Measurements from ENCODE around the gene ZCCHC8.
"Not testable (repeated sequence)": the region's sequence is repeated elsewhere in the genome, so short reads cannot be mapped to it uniquely, and the experiment has no call there.

ZCCHC8 gene

GRCh38 chr12:122520676-122521075, 19.9 kb upstream of the ZCCHC8 start:
- peaks cover 98% of the 10 kb centered on the region for H3K36me3 ChIP-seq (replicated peaks)
- no peak for DNase-seq (ENCODE audit: low spot score in 2 of 2)
- in situ Hi-C loops (cut with MboI; ENCODE audit: low sequenced_read_pairs) = loop anchor here (25.0 kb wide), 3 partner anchors 242 to 1092 kb away; partner anchors contain the start of genes CCDC62, DDX55 and DENR

GRCh38 chr12:122519418-122519817, 18.7 kb upstream of the ZCCHC8 start:
- Histone ChIP-seq H3K9me3 (no peaks in the 10 kb centered on the region), H3K36me3 (replicated peaks) (peaks cover 100% of the 10 kb centered on the region), H3K4me3 (no peak overlapping the region), H3K4me1 (peaks cover 12% of the 10 kb centered on the region), H3K27me3 (ENCODE audit: low read depth) (no peaks in the 10 kb centered on the region)
- in situ Hi-C loops (cut with MboI; ENCODE audit: low sequenced_read_pairs) = loop anchor here (25.0 kb wide), 3 partner anchors 243 to 1093 kb away; partner anchors contain the start of genes CCDC62, DDX55 and DENR
- DNase-seq (ENCODE audit: low spot score in 2 of 2) = no peak

More at GRCh38 chr12:122520676-122521075, 19.9 kb upstream of the ZCCHC8 start:
- Histone ChIP-seq H3K27me3 (ENCODE audit: low read depth) (no peaks in the 10 kb centered on the region), H3K4me3 (no peak overlapping the region), H3K4me1 (peaks cover 12% of the 10 kb centered on the region), H3K9me3 (no peaks in the 10 kb centered on the region)

- no peak overlapping the region for H3K4me3 ChIP-seq
- no peak for DNase-seq (ENCODE audit: low spot score in 2 of 2)
- peaks cover 10% of the 10 kb centered on the region for H3K4me1 ChIP-seq
- in situ Hi-C loops (cut with MboI; ENCODE audit: low sequenced_read_pairs) = loop anchor here (25.0 kb wide), 3 partner anchors 243 to 1093 kb away; partner anchors contain the start of genes CCDC62, DDX55 and DENR
- H3K9me3 ChIP-seq = no peaks in the 10 kb centered on the region
- H3K27me3 ChIP-seq (ENCODE audit: low read depth) = no peaks in the 10 kb centered on the region
- peaks cover 100% of the 10 kb centered on the region for H3K36me3 ChIP-seq (replicated peaks)
Observed at GRCh38 chr12:122518908-122519307, 18.2 kb upstream of the ZCCHC8 start.

- in situ Hi-C loops (cut with MboI; ENCODE audit: low sequenced_read_pairs) = loop anchor here (25.0 kb wide), 3 partner anchors 244 to 1094 kb away; partner anchors contain the start of genes CCDC62, DDX55 and DENR
- H3K9me3 ChIP-seq = no peaks in the 10 kb centered on the region
- H3K27me3 ChIP-seq (ENCODE audit: low read depth) = no peaks in the 10 kb centered on the region
- no peak for DNase-seq (ENCODE audit: low spot score in 2 of 2)
- H3K36me3 ChIP-seq (replicated peaks) = peaks cover 99% of the 10 kb centered on the region
- no peak overlapping the region for H3K4me3 ChIP-seq
- H3K4me1 ChIP-seq = no peaks in the 10 kb centered on the region
Observed at GRCh38 chr12:122517877-122518276, 17.1 kb upstream of the ZCCHC8 start.

GRCh38 chr12:122516544-122517361, 16.0 kb upstream of the ZCCHC8 start:
- no peaks in the 10 kb centered on the region for H3K4me1 ChIP-seq
- in situ Hi-C loops (cut with MboI; ENCODE audit: low sequenced_read_pairs) = loop anchor here (25.0 kb wide), 3 partner anchors 246 to 1096 kb away; partner anchors contain the start of genes CCDC62, DDX55 and DENR
- H3K4me3 ChIP-seq = no peak overlapping the region
- H3K36me3 ChIP-seq (replicated peaks) = peaks cover 99% of the 10 kb centered on the region
- H3K9me3 ChIP-seq = no peaks in the 10 kb centered on the region
- DNase-seq (ENCODE audit: low spot score in 2 of 2) = no peak
- no peaks in the 10 kb centered on the region for H3K27me3 ChIP-seq (ENCODE audit: low read depth)

GRCh38 chr12:122515275-122515674, 14.5 kb upstream of the ZCCHC8 start:
- DNase-seq (ENCODE audit: low spot score in 2 of 2) = no peak
- in situ Hi-C loops (cut with MboI; ENCODE audit: low sequenced_read_pairs) = loop anchor here (25.0 kb wide), 3 partner anchors 247 to 1097 kb away; partner anchors contain the start of genes CCDC62, DDX55 and DENR
- Histone ChIP-seq H3K4me3 (no peak overlapping the region), H3K9me3 (no peaks in the 10 kb centered on the region), H3K4me1 (no peaks in the 10 kb centered on the region), H3K27me3 (ENCODE audit: low read depth) (no peaks in the 10 kb centered on the region), H3K36me3 (replicated peaks) (peaks cover 99% of the 10 kb centered on the region)

GRCh38 chr12:122513660-122514059, 12.9 kb upstream of the ZCCHC8 start:
- peaks cover 99% of the 10 kb centered on the region for H3K36me3 ChIP-seq (replicated peaks)
- in situ Hi-C loops (cut with MboI; ENCODE audit: low sequenced_read_pairs) = loop anchor here (25.0 kb wide), 3 partner anchors 249 to 1099 kb away; partner anchors contain the start of genes CCDC62, DDX55 and DENR
- H3K27me3 ChIP-seq (ENCODE audit: low read depth) = no peaks in the 10 kb centered on the region
- H3K9me3 ChIP-seq = no peaks in the 10 kb centered on the region
- DNase-seq (ENCODE audit: low spot score in 2 of 2) = no peak
- H3K4me3 ChIP-seq = no peak overlapping the region
- no peaks in the 10 kb centered on the region for H3K4me1 ChIP-seq

GRCh38 chr12:122513028-122513427, 12.3 kb upstream of the ZCCHC8 start:
- not testable (repeated sequence) for H3K4me1 ChIP-seq; DNase-seq (ENCODE audit: low spot score in 2 of 2); H3K9me3 ChIP-seq; H3K27me3 ChIP-seq (ENCODE audit: low read depth); H3K4me3 ChIP-seq
- H3K36me3 ChIP-seq (replicated peaks) = peaks cover 99% of the 10 kb centered on the region
- in situ Hi-C loops (cut with MboI; ENCODE audit: low sequenced_read_pairs) = loop anchor here (25.0 kb wide), 3 partner anchors 249 to 1099 kb away; partner anchors contain the start of genes CCDC62, DDX55 and DENR

GRCh38 chr12:122508163-122508562, 7.4 kb upstream of the ZCCHC8 start:
- Histone ChIP-seq H3K27me3 (ENCODE audit: low read depth) (no peaks in the 10 kb centered on the region), H3K36me3 (replicated peaks) (peaks cover 97% of the 10 kb centered on the region)
- in situ Hi-C loops (cut with MboI; ENCODE audit: low sequenced_read_pairs) = loop anchor here (25.0 kb wide), 3 partner anchors 254 to 1104 kb away; partner anchors contain the start of genes CCDC62, DDX55 and DENR

GRCh38 chr12:122506393-122506938, 5.7 kb upstream of the ZCCHC8 start:
- in situ Hi-C loops (cut with MboI; ENCODE audit: low sequenced_read_pairs) = loop anchor here (25.0 kb wide), 3 partner anchors 256 to 1106 kb away; partner anchors contain the start of genes CCDC62, DDX55 and DENR
- Histone ChIP-seq H3K4me1 (peaks cover 4% of the 10 kb centered on the region), H3K9me3 (no peaks in the 10 kb centered on the region), H3K27me3 (ENCODE audit: low read depth) (no peaks in the 10 kb centered on the region), H3K4me3 (no peak overlapping the region), H3K36me3 (replicated peaks) (peaks cover 82% of the 10 kb centered on the region)
- no peak for DNase-seq (ENCODE audit: low spot score in 2 of 2)

More at GRCh38 chr12:122508163-122508562, 7.4 kb upstream of the ZCCHC8 start:
- no peaks in the 10 kb centered on the region for H3K4me1 ChIP-seq
- no peak for DNase-seq (ENCODE audit: low spot score in 2 of 2)
- no peak overlapping the region for H3K4me3 ChIP-seq
- no peaks in the 10 kb centered on the region for H3K9me3 ChIP-seq

- peaks cover 72% of the 10 kb centered on the region for H3K36me3 ChIP-seq (replicated peaks)
- H3K4me3 ChIP-seq = no peak overlapping the region
- no peaks in the 10 kb centered on the region for H3K9me3 ChIP-seq
- H3K27me3 ChIP-seq (ENCODE audit: low read depth) = no peaks in the 10 kb centered on the region
- peaks cover 8% of the 10 kb centered on the region for H3K4me1 ChIP-seq
- no peak for DNase-seq (ENCODE audit: low spot score in 2 of 2)
- in situ Hi-C loops (cut with MboI; ENCODE audit: low sequenced_read_pairs) = loop anchor here (25.0 kb wide), 3 partner anchors 257 to 1107 kb away; partner anchors contain the start of genes CCDC62, DDX55 and DENR
Observed at GRCh38 chr12:122505419-122506051, 4.8 kb upstream of the ZCCHC8 start.

- in situ Hi-C loops (cut with MboI; ENCODE audit: low sequenced_read_pairs) = loop anchor here (25.0 kb wide), 3 partner anchors 258 to 1108 kb away; partner anchors contain the start of genes CCDC62, DDX55 and DENR
- Histone ChIP-seq H3K36me3 (replicated peaks) (peaks cover 57% of the 10 kb centered on the region), H3K4me1 (peaks cover 8% of the 10 kb centered on the region), H3K9me3 (no peaks in the 10 kb centered on the region), H3K4me3 (no peak overlapping the region), H3K27me3 (ENCODE audit: low read depth) (no peaks in the 10 kb centered on the region)
- DNase-seq (ENCODE audit: low spot score in 2 of 2) = no peak
Observed at GRCh38 chr12:122503783-122504590, 3.3 kb upstream of the ZCCHC8 start.
